ENCODE results near the gene APC2.
"Not testable (repeated sequence)": the region's sequence is repeated elsewhere in the genome, so short reads cannot be mapped to it uniquely, and the experiment has no call there.

APC2 gene

DNA sequence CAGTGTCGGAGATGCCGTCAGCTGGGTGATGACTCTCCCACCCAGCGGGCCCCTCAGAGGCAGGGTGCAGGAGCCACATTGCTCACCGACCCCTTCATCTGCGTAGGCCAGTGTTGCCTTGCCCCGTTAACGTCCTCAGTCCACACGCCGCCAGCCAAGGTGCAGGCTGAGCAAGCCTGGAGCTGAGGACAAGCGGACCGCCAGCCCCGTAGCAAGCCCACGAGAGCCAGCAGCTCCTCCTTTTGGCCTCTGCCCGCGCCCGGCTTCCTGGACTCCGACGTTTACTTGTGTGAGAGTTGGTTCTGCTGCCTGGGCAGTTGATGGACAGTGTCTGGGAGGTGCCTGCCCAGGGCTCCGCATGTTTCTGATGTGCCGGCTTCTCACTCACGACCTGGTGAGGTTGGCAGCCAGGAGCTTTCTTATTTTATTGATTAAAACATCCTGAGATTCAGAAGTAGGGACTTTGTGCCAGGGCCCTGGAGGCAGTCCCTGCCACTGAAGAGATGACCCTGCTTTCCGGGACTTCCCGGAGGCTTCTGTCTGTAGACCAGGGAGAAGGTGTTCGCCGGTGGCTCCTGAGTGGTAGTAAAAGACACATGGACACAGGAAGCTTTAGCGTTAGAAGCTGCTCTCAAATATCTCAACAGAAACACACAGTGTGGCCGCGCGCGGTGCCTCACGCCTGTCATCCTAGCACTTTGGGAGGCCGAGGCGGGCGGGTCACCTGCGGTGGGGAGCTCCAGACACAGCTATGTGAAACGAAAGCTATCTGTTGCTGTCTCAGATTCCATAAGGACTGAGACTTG is 36.7 kb upstream of the APC2 start:
- no peak for DNase-seq

- no peak for DNase-seq
Observed at GRCh38 chr19:1416014-1416841, 33.7 kb upstream of the APC2 start.

DNA sequence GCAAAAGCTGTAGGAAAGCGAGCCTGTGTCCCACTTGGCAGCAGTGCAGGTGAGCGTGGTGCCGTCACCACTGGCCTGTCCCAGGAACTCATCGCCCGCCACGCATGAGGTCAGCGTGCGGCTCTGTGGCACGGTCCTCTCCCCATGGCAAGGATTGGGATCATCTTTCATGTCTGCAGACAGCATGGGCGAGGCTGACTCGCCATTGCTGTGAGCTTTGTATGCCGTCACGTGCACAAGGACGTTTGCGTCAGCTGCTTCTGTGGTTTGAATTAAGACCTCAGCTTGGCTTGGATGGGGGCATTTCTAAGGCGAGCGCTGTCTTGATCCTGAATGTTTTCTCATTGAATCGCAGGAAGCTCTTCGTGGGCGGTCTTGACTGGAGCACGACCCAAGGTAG is 32.8 kb upstream of the APC2 start:
- DNase-seq, result no peak

DNA sequence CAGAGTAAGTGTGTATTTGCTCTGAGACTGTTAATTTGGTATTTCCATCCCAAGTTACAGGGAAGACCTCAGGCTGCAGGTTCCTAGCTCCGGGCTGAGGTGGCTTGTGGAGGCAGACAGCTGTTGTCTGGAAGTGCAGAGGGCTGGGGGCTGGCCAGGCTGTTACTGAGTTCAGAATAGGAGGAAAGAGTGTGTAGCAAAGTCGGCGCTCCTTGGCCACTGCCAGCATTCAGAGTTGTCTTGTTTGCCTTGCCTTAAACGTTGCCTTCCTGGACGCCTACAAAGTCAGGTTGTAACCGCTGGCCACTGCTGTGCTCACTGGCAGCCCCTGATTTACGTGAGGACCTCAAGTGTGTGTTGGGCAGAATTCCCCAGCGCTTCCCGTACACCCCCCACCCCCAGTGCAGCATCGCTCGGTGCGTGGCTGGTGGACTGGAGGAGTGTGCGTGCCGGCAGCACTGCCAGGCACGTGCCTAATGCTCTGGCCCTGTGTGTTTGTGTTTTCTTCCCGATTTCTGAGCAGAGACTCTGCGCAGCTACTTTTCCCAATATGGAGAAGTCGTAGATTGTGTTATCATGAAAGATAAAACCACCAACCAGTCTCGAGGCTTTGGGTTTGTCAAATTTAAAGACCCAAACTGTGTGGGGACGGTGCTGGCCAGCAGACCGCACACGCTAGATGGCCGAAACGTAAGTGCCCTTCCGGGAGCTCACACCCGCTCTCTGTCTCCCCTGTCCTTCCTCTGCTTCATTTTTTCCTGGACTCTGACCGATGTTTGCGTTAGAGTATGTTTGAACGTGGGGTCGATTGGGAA is 32.0 kb upstream of the APC2 start:
- DNase-seq, result no peak

DNA sequence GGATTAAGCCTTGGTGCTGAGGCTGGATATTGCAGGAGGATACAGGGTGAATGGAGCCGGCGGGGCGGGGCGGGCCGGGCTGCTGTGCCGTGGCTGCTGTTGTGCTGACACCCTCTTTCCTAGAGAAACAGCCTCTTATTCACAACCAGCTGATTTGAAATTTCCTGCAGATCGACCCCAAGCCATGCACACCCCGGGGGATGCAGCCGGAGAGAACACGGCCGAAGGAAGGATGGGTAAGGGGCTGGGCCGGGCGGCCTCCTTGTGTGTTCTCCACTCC is 31.5 kb upstream of the APC2 start:
- no peak for DNase-seq

GRCh38 chr19:1418951-1419738 is 30.8 kb upstream of the APC2 start:
- no peak for DNase-seq

DNA sequence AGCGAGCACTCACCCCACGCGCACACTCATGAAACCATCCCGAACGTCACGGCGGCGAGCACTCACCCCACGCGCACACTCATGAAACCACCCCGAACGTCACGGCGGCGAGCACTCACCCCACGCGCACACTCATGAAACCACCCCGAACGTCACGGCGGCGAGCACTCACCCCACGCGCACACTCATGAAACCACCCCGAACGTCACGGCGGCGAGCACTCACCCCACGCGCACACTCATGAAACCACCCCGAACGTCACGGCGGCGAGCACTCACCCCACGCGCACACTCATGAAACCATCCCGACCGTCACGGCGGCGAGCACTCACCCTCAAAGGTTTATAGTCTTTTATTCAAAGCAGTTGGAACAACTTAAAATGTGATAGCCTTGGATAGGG is 29.8 kb upstream of the APC2 start:
- not testable (repeated sequence) for DNase-seq

DNA sequence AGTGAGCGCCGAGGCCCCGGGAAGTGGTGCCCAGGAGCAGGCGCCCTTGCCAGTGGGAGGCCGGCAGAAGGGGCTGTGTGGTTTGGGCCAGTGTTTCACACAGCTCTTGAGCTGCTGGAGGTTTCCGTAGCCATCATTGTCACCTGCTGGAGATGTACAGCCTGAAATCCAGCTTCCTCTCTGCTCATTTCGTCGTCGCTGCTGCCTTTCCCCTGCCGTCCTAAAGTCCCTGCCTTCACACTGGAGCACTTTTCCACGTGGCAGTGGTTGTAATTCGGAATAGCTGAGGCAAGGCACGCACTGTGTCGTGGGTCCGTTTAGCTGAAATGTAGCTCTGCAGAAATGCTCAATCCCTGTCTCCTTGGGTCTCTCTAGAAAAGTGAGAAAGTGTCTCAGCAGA is 29.3 kb upstream of the APC2 start:
- no peak for DNase-seq

DNA sequence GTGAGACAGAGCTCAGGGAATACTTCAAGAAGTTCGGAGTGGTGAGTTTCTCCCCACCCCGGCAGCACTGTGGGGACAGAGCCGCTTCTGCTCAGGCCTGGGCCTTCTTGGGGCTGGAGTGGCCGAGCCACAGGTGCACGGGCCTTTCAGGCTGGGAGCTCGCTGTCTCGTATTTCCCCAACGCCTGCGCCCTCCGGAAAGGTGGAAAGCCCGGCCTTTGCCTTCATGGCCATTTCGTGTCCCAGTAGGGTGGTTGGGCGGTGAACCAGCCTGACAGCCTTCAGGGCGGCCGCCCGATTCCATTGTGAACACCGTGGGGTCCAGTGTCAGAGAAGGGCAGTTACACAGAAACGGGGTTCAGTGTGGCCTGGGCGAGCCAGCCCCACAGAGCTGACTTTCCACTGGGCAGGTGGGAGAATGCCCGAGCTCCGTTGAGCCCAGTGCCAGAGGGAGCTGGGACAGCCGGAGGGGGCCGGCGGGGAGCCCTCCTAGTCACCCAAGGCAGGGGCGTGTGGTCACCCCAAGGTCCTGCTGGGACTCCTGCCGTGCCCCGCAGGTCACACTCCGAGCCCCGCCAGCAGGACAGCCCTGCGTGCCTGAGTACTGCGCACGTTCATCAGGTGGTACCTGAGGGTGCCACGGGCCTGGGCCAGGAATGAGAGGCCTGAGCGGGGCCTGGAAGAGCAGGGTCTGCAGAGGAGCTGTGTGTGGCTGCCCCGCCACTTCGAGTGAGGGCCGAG is 28.5 kb upstream of the APC2 start:
- DNase-seq, result no peak

DNA sequence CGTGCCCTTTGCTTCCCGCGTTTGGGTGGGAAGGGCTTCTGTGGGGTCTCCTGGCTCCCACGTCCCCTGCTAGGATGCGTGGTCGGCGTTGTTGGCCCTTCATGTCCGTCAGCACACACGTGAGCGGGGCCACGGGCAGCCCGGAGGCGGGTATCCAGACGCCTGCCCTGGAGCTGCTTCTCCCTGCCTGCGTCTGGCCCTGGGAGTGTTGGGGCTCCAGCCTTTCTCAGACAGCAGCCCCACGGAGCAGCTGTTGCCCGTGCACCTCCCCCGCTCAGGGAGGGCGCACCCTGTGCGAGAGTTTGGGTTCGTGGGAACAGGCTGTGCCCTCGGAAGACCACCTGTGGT is 28.0 kb upstream of the APC2 start:
- DNase-seq, result no peak

GRCh38 chr19:1422360-1422759 is 27.6 kb upstream of the APC2 start:
- no peak for DNase-seq

DNA sequence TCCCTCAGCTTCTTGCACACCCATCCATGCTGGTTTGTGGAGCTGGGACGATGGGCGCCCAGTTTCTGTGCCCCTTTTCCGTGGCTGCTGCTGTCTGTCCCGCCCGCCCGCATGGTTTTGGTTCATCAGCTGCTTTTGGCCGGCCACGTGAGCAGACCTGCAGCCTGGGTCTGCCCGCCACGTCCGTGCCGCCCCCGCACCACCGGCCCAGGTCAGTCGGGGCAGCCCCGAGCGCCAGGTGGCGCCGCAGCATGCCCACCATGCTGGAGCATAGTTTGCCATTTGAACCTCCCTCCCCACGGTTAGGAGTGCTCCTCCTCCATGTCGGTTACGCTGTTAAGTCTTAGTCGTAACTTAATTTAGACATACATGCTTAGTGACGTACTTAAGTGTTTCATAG is 27.0 kb upstream of the APC2 start:
- DNase-seq, result no peak

- DNase-seq, result no peak
Observed at GRCh38 chr19:1423436-1424191, 26.3 kb upstream of the APC2 start.

- no peak for DNase-seq
Observed at GRCh38 chr19:1424192-1424955, 25.5 kb upstream of the APC2 start.

DNA sequence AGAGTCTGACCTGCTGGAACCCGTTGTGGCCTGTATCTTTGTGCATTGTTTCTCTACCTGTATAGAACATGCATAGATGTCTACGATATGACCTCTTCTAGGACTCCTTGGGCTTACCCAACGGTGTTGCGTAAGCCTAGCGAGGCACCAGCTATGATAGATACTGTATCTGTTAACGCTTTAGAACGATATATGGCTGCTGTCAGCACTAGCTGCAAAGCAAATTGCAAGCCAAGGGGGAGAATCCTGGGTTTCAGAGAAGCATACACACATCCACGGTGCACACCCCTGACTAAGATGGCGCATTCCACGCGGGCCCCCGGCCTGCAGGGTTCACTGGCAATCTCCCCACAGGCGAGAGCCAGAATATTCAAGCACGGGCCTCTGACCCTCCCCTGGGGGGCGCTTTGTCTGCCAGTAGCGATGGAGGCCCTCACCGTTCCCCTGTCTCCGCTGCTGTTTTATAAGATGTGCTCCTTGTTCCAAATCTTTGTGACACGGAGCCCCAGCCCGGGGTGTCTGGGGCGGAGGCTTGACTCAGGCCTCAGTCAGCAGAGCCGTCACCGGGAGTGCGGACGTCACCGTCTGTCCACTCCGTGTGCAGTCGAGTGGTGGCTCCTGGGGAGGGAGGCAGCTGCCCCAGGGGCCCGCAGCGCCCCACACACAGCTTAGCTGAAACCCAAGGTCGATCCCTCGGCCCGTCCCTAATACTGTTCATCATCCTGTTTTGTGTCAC is 24.7 kb upstream of the APC2 start:
- DNase-seq, result no peak

GRCh38 chr19:1425902-1426301 is 24.0 kb upstream of the APC2 start:
- no peak for DNase-seq

- no peak for DNase-seq
Observed at GRCh38 chr19:1426736-1427135, 23.2 kb upstream of the APC2 start.

DNA sequence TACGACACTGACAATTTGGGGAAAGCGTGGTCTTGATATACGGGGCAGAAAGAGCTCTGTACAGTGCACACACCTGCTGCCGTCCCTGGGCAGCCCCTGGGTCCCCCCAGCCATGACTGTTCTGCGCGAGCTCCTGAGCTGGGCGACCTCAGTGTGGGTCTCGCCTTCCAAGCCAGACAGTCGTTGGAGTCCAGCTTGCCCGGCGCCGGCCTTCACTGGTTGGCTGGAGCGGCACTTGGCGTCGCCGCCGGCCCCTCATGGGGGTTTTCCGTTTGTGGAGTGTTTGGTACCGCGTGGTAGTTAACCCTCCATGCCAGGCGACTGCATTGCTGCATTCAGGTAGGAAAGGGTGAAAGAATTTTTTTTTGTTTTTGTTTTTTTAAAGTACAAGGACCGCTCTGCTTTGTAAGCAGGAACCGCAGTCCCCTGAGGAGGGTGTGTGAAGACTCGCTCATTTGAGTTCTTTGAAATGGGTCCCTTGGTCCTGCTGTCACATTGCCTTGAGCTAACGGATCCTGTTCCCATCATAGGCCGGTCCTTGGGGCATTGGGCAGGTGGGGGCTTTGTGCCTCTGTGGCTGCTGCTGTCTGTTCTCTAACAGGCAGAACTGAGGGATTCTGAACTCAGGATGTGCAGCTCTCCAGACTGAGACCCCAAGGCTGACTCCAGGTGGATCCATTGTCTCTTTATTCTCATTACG is 22.6 kb upstream of the APC2 start:
- DNase-seq, result no peak

GRCh38 chr19:1428738-1429391 is 21.1 kb upstream of the APC2 start:
- DNase-seq, result no peak

Data from NCI-H2107 (cell line).